Mesodermal cell (in vitro differentiated cells): ENCODE data around the gene DLG2.

ENCODE experiments used
- H3K27ac ChIP-seq: 2 replicates; pipeline ENCODE4 v1.7.0; 2013; ENCODE audit warnings: mild to moderate bottlenecking, low read depth, low read length, moderate library complexity; ENCODE audit not compliant: severe bottlenecking
- H3K36me3 ChIP-seq: 2 replicates; pipeline ENCODE4 v1.7.1; 2013; ENCODE audit warnings: mild to moderate bottlenecking, low read length, moderate library complexity; ENCODE audit not compliant: control insufficient read depth, insufficient read depth
- H3K4me1 ChIP-seq: one replicate; pipeline ENCODE4 v1.7.1; 2013; ENCODE audit warnings: mild to moderate bottlenecking, low read length; ENCODE audit not compliant: insufficient read depth, control insufficient read depth, poor library complexity, severe bottlenecking
- H3K4me3 ChIP-seq: 2 replicates; pipeline ENCODE4 v1.7.0; 2013; ENCODE audit warnings: low read length, control low read depth, mild to moderate bottlenecking; ENCODE audit not compliant: insufficient read depth, poor library complexity, severe bottlenecking; ENCODE audit errors: extremely low read depth
- H3K9me3 ChIP-seq: 2 replicates; pipeline ENCODE4 v1.7.1; 2013; ENCODE audit warnings: mild to moderate bottlenecking, low read length, moderate library complexity; ENCODE audit not compliant: control insufficient read depth
- WGBS, 2 experiments: methylation state at CpG; one replicate each; pipeline ENCODE4 v1.1.5; 2013; ENCODE audit warnings: missing lambda C conversion rate in 2 of 2; ENCODE audit not compliant: insufficient coverage in 2 of 2; 5-methylcytosine and 5-hydroxymethylcytosine counted together

The DLG2 gene

GRCh38 chr11:83639995-83640758 lies 1987.0 kb downstream of the DLG2 start:
- 75 to 100% methylated on average over 1 to 2 of the region's 5 CpGs for WGBS, 2 experiments
- Histone ChIP-seq H3K4me3 (no peak overlapping the region), H3K4me1 (peaks cover 3% of the 10 kb centered on the region), H3K9me3 (no peaks in the 10 kb centered on the region), H3K27ac (no peak overlapping the region), H3K36me3 (no peaks in the 10 kb centered on the region)

- Histone ChIP-seq H3K4me1 (no peaks in the 10 kb centered on the region), H3K36me3 (no peaks in the 10 kb centered on the region)
- WGBS, 2 experiments, result 81% methylated on average over 2 of the region's 3 CpGs; no CpG with 5 or more reads in 1 of the 2 experiments
Measured at GRCh38 chr11:83635166-83635565, 1992.0 kb downstream of the DLG2 start.

DNA sequence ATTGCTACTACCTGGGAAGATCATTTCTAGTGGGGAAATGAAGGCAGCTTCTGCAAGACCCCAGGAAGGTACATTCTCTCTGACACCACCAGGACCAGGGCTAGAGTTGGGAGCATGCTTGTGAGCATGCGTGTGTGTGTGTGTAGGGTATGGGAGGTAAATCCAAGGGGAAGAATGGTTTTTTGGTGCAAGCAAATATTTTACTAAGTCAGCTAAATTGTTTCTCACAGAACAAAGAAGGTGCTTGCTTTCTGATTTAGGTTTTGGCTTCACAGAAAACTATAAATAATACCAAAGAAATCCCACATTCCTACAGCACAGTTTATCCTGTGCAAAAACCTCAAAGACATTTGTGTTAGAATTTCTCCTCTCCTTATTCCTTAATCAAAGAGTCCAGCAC lies 1996.9 kb downstream of the DLG2 start:
- Histone ChIP-seq H3K36me3 (no peaks in the 10 kb centered on the region), H3K9me3 (no peaks in the 10 kb centered on the region)
- WGBS, 2 experiments, result no CpG with 5 or more reads among the region's 1 CpG

More at GRCh38 chr11:83635166-83635565, 1992.0 kb downstream of the DLG2 start:
- no peaks in the 10 kb centered on the region for H3K9me3 ChIP-seq
- H3K27ac ChIP-seq, result no peak overlapping the region
- H3K4me3 ChIP-seq, result no peak overlapping the region

DNA sequence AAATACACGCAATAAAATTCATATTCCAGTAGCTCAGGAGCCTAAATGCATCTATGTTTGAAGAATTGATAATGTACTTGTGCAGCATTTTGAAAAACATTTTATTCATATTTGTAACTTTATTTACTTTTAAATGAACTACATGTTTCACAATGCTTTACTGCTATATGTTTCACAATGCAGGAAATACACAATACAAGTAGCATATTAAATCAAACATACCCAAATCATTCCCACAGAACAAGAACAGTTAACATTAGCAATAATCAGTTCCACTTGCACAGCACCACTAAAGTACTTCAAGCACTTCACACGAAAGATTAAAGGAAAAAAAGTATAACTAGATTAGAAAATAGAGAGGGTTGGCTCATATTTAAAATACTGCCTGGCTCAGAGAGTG lies 1997.4 kb downstream of the DLG2 start:
- Histone ChIP-seq H3K4me3 (no peak overlapping the region), H3K4me1 (no peaks in the 10 kb centered on the region), H3K36me3 (no peaks in the 10 kb centered on the region), H3K27ac (no peak overlapping the region), H3K9me3 (no peaks in the 10 kb centered on the region)
- no CpG with 5 or more reads among the region's 2 CpGs for WGBS, 2 experiments

More for the DNA sequence above, 1996.9 kb downstream of the DLG2 start:
- Histone ChIP-seq H3K4me1 (no peaks in the 10 kb centered on the region), H3K27ac (no peak overlapping the region), H3K4me3 (no peak overlapping the region)

DNA sequence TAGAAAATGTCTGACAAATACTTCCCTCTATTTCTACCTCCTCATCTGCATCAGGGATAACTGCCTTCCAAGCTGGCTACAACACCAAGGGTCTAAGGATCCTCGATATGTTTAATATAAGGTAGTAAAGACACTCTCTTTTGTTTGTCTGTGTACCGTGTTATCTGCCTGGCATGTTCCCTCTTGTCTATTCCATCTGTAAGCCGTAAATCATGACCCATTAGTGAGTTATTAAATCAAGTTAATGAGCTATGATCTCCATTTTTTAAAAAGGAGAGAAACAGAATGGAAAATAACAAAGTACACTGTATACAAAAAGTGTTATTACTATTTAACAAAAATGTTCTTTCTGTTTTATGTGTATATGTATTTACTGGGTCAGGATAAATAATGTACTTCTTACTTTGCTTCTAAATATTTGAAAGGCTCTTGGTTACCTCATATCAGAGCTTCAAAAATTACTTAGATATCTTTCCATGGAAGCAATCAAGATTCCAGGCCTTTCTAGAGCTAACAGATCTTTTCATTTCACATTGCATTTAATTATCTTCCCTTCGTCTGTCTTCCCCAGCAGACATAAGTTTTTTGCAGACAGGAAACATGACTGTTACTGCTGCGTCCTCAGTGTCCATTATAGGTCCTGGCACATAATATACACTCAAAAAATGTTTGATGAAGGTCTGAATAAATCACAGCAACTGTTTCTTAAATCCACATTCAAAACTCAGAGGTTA lies 1998.4 kb downstream of the DLG2 start:
- no peaks in the 10 kb centered on the region for H3K36me3 ChIP-seq
- WGBS, 2 experiments, result 80 to 86% methylated on average over 1 to 2 of the region's 5 CpGs

GRCh38 chr11:83625336-83625735 lies 2001.8 kb downstream of the DLG2 start:
- Histone ChIP-seq H3K4me1 (no peaks in the 10 kb centered on the region), H3K4me3 (no peak overlapping the region), H3K27ac (no peak overlapping the region), H3K36me3 (no peaks in the 10 kb centered on the region), H3K9me3 (no peaks in the 10 kb centered on the region)
- WGBS, 2 experiments, result 100% methylated on average over 1 to 2 of the region's 3 CpGs

More for the DNA sequence above, 1998.4 kb downstream of the DLG2 start:
- Histone ChIP-seq H3K4me1 (no peaks in the 10 kb centered on the region), H3K9me3 (no peaks in the 10 kb centered on the region), H3K27ac (no peak overlapping the region), H3K4me3 (no peak overlapping the region)

DNA sequence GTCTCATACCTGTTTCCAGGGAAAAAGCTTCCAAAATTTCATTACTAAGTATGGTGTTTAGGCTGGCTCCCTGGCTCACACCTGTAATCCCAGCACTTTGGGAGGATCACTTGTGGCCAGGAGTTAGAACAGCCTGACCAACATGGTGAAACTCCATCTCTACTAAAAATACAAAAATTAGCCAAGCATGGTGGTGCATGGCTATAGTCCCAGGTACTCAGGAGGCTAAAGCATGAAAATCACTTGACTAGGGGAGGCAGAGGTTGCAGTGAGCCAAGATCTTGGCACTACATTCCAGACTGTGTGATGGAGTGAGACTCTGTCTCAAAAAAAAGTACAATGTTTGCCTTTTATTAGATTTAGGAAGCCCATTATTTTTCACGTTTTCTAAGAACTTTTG lies 2009.5 kb downstream of the DLG2 start:
- no peaks in the 10 kb centered on the region for H3K36me3 ChIP-seq
- no CpG with 5 or more reads among the region's 1 CpG for WGBS, 2 experiments
- H3K9me3 ChIP-seq, result no peaks in the 10 kb centered on the region
- H3K4me3 ChIP-seq, result no peak overlapping the region
- H3K4me1 ChIP-seq, result no peaks in the 10 kb centered on the region
- no peak overlapping the region for H3K27ac ChIP-seq

- Histone ChIP-seq H3K27ac (no peak overlapping the region), H3K36me3 (no peaks in the 10 kb centered on the region), H3K9me3 (no peaks in the 10 kb centered on the region), H3K4me3 (no peak overlapping the region), H3K4me1 (no peaks in the 10 kb centered on the region)
- 90% methylated on average over 2 of the region's 2 CpGs for WGBS, 2 experiments
Measured at GRCh38 chr11:83613767-83614121, 2013.4 kb downstream of the DLG2 start.

DNA sequence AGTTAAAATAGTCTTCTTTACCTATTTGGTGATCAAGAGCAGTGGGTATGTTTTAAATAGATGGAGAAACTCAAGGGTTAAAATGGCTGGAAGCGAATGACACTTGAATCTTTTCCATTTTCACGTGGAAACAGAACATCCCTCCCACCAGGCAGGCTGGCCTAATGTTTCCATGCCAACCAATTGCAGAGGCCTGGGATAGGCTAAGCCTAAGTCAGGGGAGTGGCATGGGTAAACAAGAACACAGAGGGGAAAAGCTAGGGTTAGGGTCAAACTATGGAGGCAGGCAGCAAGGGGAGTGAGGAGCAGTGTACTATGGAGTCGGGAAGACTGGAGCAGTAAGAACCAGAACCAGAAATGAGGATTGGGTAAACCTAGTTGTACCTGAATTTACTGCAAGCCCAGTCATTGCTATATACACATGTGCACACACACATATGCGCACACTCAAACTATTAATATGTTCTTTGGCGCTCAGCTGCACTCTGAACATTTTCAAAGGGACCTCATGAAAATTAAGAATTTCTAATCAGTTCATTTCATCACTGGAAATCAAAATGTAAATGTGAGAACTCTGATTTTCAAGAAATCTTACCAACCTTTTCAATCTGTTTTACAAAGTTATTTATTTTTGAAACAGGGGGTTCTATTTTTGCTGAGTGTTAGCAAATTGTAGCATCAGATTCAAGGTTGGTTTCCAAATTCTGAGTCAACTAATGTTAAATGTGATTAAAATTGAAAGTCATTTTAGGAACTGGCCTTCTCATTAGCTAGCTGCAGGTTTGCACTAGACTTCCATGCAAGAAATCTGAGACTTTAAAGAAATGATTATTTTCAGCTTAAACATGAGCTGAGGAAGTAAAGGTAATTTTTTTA lies 2014.0 kb downstream of the DLG2 start:
- no peak overlapping the region for H3K4me3 ChIP-seq
- no peaks in the 10 kb centered on the region for H3K36me3 ChIP-seq
- no peaks in the 10 kb centered on the region for H3K9me3 ChIP-seq
- H3K4me1 ChIP-seq, result no peaks in the 10 kb centered on the region
- 96 to 100% methylated on average over 1 to 3 of the region's 5 CpGs for WGBS, 2 experiments
- H3K27ac ChIP-seq, result no peak overlapping the region

GRCh38 chr11:83611600-83611999 lies 2015.5 kb downstream of the DLG2 start:
- Histone ChIP-seq H3K36me3 (no peaks in the 10 kb centered on the region), H3K27ac (no peak overlapping the region), H3K4me1 (no peaks in the 10 kb centered on the region), H3K9me3 (no peaks in the 10 kb centered on the region), H3K4me3 (no peak overlapping the region)
- WGBS, 2 experiments, result no CpG with 5 or more reads among the region's 3 CpGs
